ENCODE measurements around the gene DIAPH1.

DNA sequence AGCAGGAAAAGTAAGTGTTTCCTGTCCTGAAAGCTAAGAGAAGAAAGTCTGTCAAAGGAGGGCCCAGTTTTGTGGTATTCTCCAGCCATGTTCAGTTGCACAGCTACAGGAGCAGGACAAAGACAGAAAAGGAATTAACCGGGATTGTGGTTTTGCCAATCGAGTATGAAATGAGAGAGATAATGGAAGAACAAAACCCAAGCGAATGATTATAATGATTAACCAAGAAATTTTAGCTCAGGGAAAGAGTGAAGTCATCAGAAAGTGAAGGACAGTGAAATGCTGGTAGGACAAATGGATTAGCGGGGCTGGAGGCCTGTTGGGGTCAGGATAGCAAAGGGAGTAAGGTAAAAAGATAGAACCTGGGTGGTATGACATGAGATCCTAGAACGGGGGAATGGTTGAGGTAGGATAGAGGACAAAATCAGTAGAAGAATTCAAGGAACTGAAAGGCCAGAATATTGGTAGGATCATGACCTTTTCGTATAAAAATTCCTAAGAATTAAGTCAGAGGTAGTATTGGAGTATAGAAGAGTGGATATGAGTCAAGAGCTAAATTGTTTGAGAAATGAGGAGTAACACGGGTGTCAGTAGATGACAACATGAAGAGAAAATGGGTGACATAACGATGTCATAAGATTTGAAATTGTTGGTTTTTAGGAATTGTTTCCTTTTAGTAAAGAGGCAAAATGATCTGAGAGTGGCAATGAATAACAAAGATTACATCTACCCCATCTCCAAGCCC lies 52.8 kb downstream of the DIAPH1 start:
- TF ChIP-seq, protein P1, sequence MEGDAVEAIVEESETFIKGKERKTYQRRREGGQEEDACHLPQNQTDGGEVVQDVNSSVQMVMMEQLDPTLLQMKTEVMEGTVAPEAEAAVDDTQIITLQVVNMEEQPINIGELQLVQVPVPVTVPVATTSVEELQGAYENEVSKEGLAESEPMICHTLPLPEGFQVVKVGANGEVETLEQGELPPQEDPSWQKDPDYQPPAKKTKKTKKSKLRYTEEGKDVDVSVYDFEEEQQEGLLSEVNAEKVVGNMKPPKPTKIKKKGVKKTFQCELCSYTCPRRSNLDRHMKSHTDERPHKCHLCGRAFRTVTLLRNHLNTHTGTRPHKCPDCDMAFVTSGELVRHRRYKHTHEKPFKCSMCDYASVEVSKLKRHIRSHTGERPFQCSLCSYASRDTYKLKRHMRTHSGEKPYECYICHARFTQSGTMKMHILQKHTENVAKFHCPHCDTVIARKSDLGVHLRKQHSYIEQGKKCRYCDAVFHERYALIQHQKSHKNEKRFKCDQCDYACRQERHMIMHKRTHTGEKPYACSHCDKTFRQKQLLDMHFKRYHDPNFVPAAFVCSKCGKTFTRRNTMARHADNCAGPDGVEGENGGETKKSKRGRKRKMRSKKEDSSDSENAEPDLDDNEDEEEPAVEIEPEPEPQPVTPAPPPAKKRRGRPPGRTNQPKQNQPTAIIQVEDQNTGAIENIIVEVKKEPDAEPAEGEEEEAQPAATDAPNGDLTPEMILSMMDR (IDR thresholded peaks at IDR 0.05) = no peak
- TF ChIP-seq EZH2phosphoT487 (IDR thresholded peaks at IDR 0.05) (no peak), EZH2 (IDR thresholded peaks at IDR 0.05) (no peak)

All from neural progenitor cell (in vitro differentiated cells).